ENCODE results near the gene ELMOD1.

GRCh38 chr11:107682572-107682971, 91.6 kb downstream of the ELMOD1 start:
- TF ChIP-seq POLR2AphosphoS5 (IDR thresholded peaks at IDR 0.05; ENCODE audit: low read depth), result no peak
- TF ChIP-seq, protein P1, sequence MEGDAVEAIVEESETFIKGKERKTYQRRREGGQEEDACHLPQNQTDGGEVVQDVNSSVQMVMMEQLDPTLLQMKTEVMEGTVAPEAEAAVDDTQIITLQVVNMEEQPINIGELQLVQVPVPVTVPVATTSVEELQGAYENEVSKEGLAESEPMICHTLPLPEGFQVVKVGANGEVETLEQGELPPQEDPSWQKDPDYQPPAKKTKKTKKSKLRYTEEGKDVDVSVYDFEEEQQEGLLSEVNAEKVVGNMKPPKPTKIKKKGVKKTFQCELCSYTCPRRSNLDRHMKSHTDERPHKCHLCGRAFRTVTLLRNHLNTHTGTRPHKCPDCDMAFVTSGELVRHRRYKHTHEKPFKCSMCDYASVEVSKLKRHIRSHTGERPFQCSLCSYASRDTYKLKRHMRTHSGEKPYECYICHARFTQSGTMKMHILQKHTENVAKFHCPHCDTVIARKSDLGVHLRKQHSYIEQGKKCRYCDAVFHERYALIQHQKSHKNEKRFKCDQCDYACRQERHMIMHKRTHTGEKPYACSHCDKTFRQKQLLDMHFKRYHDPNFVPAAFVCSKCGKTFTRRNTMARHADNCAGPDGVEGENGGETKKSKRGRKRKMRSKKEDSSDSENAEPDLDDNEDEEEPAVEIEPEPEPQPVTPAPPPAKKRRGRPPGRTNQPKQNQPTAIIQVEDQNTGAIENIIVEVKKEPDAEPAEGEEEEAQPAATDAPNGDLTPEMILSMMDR (IDR thresholded peaks at IDR 0.05; ENCODE audit: insufficient read depth, low read length), result no peak
- no peak for TF ChIP-seq REST (IDR thresholded peaks at IDR 0.05; ENCODE audit: insufficient replicate concordance, low read depth)
- TF ChIP-seq SPI1 (IDR thresholded peaks at IDR 0.05; ENCODE audit: borderline replicate concordance, low read depth), result no peak
